Tongue (tissue), 2 donors: ENCODE measurements around the gene RB1. TPM values are rescaled to one million over a fixed set of nuclear protein-coding genes. Genes with fewer than 3 reads are reported as not detected.
"Not testable (repeated sequence)": the region's sequence is repeated elsewhere in the genome, so short reads cannot be mapped to it uniquely, and the experiment has no call there.

Source experiments
- DNase-seq: peaks from one replicate; pipeline ENCODE4 v3.0.0-alpha.2; 2015
- total RNA-seq: library from RNA; depleted of rRNA; stranded (reverse); fragments of >200 nt; gene quantifications from one replicate; pipeline ENCODE4 v1.2.3, GENCODE V29; 2014

RB1 gene
- total RNA-seq, 1 donor from 2014 or later, result 55.8 TPM

DNA sequence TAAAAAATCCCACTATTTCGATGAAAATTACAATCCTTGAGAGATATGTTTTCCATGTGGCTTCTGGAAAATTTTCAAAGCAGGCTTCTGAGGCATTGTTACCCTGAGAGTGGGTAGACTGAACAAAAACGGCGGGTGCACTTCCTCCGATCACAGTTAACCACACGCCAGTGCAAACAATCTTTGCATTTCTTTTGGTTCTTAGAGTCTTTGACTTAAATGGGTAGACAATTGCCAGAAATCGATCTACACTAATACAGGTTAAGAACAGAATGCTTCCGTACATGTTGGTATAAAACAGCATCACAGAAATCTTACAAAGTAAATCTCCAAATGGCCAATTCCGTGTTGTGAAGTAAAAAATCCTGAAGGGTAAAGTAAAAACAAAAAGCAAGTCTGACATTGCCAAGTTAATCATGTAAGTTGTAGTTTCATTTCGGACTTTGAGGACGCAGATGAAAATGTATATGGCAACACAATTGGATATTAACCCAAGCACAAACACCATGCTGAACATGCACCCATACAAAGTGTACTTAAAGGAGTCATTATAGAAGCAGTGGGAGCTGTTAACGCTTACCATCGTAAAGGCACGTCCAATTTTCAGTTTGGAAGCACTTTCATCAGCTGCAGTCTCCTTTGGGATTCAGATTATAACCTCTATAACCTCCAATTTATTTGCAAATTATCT is 108.4 kb downstream of the RB1 start:
- DNase-seq, result peak; percentile 58

DNA sequence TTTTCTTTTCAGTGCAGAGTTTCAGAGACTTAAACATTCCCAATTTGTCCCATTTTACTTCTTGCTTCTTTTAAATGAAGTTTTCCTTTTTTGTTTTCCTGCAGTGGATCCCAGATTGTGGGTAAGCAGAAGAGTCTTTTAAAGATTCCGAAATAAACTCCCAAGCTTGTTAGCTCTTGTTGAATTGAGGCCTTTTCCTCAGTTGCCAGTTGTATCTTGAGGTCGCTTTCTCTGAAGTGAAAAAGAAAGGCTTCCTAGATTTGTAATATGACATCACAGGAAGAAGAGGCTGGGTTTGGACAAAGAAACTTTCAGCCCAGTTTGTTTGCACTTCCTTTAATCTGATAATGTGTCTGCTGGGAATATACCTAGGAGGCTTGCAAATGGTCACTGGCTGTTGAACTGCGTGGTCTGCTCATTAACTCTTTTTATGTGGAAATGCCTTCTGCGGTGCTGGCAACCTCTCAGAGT is 109.4 kb downstream of the RB1 start, which contains the start of gene LPAR6:
TSS of gene LPAR6 (minus strand) at position 233 of the 471 bp plus-strand sequence. CDS start 690 bp downstream, outside the sequence.
- DNase-seq, result peak; percentile 76

DNA sequence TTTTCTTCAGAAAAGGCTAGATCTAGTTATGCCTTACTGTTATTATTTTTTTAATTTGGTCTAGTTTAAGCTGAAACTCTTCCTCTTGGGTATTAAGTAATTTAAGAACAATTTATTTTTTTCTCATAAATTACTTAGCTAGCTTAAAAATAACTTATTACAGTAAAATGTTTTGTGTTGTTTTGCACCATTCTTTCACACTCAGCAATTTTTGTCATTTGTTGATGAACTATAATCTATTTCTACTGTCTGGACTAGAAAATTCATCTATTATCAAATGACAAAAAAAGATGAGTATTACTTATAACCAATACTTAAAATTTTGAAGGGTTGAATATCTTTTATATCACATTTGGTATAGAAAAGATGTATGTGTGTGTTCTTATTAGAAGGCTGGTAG is 111.0 kb downstream of the RB1 start:
- no peak for DNase-seq

DNA sequence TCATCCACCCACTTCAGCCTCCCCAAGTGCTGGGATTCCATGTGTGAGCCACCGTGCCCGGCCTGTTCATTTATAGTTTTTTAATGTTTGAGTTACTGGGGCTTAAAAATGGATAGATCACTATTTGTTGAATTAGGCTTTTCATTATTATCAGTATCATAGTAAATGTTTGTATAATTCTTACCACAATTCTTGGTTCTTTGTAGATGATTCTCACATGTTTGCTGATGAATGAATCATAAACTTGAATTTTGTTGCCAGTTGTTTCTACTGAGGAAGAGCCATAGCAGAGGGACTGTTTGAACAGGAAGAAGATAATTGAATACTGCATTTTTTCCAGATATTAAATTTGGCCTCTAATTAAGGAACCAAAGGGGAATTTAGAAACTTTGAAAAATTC is 112.0 kb downstream of the RB1 start:
- DNase-seq, result no peak

DNA sequence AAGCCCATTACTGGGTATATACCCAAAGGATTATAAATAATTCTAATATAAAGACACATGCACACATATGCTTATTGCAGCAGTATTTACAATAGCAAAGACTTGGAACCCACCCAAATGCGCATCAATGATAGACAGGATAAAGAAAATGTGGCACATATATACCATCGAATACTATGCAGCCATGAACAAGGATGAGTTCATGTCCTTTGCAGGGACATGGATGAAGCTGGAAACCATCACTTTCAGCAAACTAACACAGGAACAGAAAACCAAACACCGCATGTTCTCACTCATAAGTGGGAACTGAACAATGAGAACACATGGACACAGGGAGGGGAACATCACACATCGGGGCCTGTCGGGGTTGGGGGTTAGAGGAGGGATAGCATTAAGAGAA is 118.5 kb downstream of the RB1 start:
- not testable (repeated sequence) for DNase-seq

DNA sequence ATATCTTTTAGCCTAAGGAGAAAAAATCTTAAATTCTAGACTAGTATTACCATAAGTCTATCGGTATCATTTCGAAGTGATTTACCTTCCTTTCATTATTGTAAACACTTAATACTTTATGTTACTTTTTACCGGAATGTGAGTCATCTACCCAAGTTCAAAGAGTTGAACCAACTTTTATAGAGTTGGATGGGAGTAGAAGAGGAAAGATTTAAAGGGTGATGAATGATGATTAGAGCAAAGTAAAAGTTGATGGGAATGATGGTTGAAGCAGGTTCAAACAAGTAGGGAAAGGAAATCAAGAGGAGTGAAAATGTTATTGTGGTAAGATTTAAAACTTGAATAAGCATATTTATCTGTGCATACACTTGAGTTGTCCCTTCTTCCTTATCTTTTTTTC is 120.7 kb downstream of the RB1 start:
- DNase-seq, result no peak

DNA sequence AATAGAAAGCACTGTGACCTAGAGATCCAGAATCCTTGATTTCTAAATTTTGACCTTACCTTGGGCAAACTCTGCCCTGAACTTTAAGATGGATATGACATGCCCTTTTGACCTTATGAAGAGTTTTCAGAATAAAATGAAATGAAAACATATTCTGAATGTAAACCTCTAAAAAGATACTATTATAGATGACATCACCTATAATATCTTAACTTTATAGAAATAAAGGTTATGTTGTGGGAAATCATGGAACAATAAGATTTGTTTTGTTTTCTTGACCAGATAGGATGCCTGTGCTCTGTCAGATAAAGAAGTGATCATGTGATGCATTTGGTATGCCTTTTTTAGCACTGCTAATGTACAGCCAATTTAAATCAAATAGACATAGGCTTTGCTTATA is 122.5 kb downstream of the RB1 start:
- DNase-seq, result no peak

DNA sequence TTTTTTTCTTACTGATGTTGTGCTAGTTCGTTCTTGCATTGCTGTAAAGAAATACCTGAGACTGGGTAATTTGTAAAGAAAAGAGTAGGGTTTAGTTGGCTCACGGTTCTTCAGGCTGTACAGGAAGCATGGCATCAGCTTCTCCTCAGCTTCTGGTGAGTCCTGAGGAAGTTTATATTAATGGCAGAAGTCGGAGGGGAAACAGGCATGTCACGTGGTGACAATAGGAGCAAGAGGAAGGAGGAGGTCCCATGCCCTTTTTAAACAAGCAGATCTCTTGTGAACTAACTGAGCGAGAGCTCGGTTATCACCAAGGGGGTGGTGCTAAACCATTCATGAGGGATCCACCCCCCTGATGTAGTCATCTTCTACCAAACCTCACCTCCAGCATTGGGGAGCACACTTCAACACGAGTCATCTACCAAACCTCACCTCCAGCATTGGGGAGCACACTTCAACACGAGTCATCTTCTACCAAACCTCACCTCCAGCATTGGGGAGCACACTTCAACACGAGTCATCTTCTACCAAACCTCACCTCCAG is 123.3 kb downstream of the RB1 start:
- not testable (repeated sequence) for DNase-seq

DNA sequence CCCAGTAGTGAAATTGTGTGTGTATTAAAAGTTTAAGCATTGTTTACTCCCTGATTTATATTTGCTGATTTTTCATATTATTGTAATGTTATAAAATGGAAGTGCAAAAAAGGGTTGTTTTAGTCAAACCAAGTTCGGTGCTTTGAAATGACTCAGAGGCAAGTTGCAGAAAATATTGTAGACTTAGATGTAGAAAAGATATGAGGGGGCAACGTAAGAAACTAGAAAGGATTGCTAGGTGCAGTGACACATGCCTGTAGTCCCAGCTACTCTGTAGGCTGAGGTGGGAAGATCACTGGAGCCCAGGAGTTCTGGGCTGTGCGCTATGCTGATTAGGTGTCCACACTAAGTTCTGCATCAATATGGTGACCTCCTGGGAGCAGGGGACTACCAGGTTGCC is 125.5 kb downstream of the RB1 start:
- DNase-seq, result no peak

DNA sequence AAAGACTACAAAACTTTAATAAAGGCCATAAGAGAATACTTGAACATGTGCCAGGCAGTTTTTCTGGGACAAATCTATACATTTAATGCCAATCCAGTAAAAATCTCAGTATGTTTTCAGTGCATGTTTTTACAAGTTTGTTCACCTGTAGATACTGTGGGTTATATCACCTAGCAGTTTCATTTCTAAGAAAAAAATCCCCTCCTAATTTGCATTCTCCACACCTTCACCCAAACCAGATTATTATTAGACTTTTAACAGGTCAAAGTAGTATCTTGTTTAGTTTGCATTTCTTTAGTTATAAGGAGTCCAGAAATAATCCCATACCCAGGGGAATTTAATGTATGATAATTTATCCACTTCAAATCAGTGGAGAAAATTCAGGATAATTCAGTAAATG is 126.3 kb downstream of the RB1 start:
- no peak for DNase-seq

DNA sequence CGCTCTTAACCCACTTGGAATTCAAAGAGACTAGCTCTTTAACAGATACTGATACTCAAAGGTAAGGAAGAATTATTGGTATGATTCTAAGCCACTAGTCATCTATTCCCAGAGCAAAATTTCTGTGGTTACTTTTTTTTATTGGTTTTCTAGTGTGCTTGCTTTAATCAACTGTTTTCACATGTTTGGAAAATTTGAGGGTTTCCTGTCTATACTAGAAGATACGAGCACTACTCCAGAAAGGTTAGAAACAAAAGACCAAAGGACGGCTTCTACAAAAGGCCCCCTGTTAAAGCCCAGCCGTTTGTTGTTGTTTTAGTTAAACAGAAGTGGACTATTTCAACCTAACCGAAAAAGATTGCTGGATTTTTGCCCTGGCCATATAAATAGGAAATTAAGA is 127.9 kb downstream of the RB1 start:
- no peak for DNase-seq

DNA sequence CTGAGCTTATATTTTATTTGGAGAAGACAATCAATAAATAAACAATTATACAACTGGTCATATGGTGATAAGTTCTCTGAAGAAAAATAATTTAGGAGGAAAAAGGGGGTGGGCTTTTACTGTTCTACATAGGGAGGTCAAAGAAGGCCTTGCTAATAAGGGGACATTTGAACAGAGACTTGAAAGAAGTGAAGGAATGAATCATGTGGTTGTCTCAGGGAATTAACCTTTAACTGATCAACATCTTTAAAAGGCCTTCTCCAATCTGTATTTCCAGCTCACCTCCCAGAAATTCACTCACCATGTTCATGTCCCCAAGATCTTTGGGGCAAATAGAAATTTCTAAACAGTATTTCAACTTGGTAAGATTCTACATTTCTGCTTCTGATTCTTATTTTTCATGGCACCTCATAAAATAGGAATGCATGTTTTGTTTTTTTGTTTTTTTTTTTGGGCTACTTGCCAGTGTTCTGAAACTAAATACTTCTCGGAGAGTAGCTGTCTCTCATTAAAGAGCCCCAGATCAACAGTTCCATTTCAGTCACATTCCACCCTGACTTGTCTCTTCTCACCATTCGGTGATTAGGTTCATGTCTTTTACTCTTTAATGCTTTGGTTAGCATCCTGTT is 128.6 kb downstream of the RB1 start:
- DNase-seq, result peak; percentile 34

DNA sequence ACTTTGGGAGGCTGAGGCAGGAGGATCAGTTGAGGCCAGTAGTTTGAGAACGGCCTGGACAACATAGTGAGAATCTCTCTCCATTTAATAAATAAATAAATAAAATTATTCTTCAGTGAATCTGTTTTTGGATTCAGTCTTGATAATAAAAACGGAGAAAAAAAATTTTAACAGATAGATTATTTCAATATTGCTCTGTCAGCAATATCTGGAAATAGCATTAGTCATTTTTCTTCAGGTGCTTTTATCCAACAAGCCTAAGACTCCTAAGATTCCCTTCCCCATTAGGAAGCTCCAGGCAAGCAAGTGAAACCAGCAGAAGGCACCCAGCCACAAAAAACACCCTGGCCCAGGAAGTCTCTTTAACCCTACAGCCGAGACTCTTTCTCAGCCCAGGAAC is 130.6 kb downstream of the RB1 start:
- no peak for DNase-seq

DNA sequence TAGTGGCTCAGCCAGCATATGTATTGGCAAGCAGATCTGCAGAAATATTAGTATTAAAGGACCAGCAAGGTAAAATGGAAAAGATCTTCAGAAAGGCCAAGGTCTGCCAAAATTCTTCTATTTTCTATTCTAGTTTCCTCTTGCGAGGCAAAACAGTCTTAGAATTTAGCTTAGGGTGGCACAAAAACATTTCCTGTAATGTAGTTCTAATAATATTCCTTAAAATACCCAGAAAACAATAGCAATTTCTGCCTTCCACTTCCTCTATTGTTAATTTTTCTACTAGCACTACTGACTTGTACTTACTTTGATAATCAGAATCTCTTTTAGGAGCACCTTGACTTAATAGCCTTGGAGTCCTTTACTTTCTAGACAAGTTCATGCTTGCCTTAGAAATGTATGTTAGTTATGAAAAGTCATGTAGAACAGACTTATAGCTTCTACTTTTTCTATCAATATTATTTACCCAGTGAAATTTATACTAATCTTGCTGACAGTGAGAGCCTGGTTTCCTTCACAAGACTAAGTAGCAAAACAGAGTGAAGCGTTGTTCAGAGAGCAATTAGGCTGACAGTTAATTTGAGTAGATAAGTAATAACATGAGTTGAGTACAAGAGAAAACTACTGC is 133.2 kb downstream of the RB1 start:
- no peak for DNase-seq

DNA sequence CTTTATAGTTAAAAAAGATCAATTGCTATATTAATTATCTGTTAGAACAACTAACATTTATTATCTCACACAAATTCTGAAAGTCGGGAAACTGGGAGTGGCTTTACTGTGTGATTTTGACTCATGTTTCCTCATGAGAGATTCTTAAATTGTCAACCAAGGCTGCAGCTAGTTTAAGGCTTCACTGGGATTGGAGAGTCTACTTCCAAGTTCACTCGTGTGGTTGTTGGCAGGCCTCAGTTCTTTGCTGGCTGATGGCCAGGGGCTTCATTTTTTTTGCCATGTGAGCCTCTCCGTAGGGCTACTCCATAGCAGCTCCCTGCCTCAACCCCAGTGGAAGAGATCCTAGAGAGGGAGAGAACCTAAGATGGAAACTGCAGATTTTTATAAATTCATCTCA is 133.8 kb downstream of the RB1 start:
- DNase-seq, result peak; percentile 67

DNA sequence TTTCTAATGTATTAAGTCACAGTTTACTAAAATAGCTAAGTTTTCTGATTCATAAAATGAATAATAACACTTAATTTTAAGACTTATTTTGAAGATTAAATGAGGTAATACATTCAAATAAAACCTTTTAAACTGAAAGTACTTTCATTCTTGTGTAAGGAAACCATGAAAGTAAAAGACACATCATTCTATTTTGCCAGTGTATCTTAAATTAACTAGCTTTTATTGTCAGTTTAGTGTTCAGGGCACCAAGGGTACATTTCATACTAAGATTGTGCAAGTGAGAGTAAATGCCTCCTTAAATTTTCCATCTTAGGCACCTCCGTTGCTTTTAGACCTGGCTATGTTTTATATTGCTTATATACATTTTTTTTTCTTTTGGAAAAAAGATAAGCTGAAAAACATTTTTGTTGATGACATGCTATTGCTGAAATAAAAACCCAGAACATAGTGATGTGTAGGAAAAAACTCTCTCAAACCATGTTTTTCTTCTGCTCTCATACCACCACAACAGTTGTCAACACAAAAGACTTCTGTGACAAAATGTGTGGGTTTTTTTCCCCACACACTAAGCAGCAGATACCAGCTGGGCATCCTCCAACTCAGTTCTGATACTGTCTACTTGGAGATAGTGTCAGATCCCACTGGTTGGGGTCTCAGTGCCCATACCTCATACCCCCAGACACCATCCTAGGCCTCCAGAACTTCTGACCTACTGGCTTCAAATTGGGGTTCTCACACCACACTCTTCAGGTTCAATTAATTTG is 140.1 kb downstream of the RB1 start:
- DNase-seq, result no peak

DNA sequence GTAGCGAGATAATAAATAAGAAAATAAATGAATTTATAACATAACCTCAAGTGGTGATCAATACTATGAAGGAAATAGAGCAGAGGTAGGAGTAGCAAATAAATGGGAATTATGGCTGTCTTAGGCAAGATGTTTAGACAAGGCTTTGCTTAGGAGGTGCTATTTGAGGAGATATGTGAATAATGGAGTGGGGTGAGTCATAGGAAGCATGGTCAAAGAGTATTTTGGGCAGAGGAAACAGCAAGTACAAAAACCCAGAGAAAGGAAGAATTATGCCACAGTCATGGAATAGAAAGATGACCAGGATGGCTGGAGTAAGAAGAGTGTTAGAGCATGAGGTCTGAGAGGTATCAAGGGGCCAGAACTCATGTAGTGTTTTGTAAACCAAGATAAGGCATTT is 142.9 kb downstream of the RB1 start:
- DNase-seq, result no peak

DNA sequence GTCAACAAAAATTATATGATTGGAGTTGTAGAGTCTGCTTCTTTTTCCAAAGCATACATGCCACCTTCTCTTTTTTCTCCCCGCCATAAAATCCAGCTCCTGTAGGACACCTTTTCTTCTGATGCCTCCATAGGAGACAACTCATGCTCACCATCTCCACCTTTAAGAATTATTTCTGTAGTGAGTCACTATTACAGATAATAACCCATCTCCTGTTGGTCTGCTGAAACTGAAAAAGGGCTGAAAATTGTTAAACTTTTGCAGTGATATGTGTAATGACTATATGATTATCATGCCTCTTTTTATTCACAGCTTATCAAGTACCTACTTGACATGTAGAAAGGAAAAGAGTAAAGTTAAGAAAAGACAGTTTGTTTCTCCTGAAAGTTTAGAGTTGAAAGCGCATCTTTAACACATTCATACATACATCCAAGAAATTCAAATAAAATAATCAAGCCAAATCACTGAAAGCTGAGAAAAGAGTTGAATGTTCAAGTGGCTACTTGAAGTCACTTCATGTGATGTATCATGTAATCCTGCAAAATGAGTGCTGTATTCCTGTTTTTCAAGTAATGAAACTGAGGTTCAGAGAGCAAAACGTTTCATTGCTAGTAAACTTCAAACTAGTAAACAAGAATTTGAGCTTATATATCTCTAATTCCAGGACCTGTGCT is 144.9 kb downstream of the RB1 start:
- no peak for DNase-seq

DNA sequence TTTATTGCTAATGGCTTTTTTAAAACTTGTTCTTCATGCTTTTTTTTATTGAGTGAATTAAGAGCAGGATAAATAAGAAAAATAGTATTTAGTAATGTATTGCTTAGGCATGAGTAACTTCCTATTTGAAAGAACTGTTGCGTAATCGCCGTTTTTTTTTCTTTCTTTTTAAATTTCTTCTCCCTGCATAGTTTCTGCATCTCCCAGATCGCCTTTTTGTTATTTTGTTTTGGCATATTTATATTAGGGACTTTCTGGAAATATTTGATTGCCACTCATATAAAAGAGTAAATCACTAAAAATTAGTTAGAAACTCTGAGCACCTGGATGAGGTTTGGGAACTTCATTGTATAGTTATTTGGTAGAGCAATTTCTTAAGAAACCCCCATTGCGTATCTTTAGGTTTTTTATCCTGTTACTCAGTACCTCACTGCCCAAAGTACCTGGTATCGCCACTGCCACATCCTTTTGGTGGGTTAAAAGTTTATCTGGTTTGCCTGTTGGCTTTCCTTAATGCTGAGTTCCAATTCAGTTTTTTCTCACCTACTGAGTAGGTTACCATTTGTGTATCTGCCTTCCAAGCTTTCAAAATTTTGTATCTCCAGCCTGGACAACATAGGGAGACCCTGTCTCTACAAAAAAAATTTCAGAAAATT is 145.5 kb downstream of the RB1 start:
- no peak for DNase-seq

DNA sequence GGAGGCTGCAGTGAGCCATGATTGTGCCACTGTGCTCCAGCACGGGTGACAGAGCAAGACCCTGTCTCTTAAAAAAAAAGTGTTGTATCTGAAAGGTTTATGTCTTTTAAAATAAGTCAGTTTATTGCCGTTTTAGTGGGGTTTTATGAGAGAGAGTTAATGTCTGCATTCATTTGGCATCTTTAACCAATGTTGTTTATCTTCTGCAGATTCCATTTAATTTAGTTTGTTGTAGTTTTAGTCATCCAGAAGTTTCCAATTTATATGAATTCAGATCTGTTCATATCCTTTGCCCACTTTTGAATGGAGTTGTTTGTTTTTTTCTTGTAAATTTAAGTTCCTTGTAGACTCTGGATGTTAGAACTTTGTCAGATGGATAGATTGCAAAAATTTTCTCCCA is 146.1 kb downstream of the RB1 start:
- no peak for DNase-seq

DNA sequence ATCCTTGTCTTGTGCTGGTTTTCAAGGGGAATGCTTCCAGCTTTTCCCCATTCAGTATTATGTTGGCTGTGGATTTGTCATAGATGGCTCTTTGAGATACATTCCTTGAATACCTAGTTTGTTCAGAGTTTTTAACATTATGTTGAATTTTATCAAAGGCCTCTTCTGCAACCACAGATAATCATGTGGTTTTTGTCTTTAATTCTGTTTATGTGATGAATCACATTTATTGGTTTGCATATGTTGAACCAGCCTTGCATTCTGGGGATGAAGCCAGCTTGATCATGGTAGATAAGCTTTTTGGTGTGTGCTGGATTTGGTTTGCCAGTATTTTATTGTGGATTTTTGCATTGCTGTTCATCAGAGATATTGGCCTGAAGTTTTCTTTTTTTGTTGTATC is 147.6 kb downstream of the RB1 start:
- DNase-seq, result not testable (repeated sequence)
